HepG2 (cell line): ENCODE measurements around the gene SPRTN. TPM values are rescaled to one million over a fixed set of nuclear protein-coding genes. Genes with fewer than 3 reads are reported as not detected.

Source experiments
- ATAC-seq: fragments of 200-7000 bp; cut with Tn5 transposase; 3 replicates; pipeline ENCODE4 v1.9.1; 2020; ENCODE audit warnings: mild to moderate bottlenecking, moderate library complexity
- BruUV-seq: library from RNA; stranded (reverse); fragments of 400-500 nt; replicated peaks from 2 replicates; lab custom pipeline; 2021; lab: Mats Ljungman, UMichigan
- CTCF ChIA-PET: fragments of 300-600 bp; formaldehyde crosslinking; extraction: SDS; loops from one replicate; lab custom pipeline; 2021; ENCODE audit warnings: low total read pairs, inconsistent platforms, low intra/inter-chr PET ratio; lab: Yijun Ruan, JAX
- POLR2A ChIA-PET: fragments of 350-600 bp; sonication (Branson Sonifier 250); formaldehyde crosslinking; loops from one replicate; lab custom pipeline; 2020; ENCODE audit warnings: antibody characterized with exemption, inconsistent platforms; lab: Yijun Ruan, JAX
- DNase-seq: peaks from one replicate; pipeline ENCODE4 v3.0.0-alpha.2; 2015; ENCODE audit warnings: low spot score
- FAIRE-seq: peaks from 3 replicates; lab custom pipeline; 2011; peaks lifted over from hg19 to GRCh38; lab: Jason Lieb, UNC
- H2AFZ ChIP-seq: one replicate; pipeline ENCODE4 v1.6.1; 2011; ENCODE audit warnings: low read length, inconsistent platforms
- H3K27ac ChIP-seq: fragments of 300-600 bp; 3 replicates; pipeline ENCODE4 v1.8.0; 2011; ENCODE audit warnings: mixed run types, mild to moderate bottlenecking, mixed read lengths, low read length, inconsistent platforms; ENCODE audit not compliant: insufficient read depth; ENCODE audit errors: extremely low read length
- H3K27me3 ChIP-seq, 2 experiments: fragments of 200-600 bp in 1 of 2; 2 replicates in 1 of 2; 3 replicates in 1 of 2; pipeline versions ENCODE4 v1.6.0 to v1.8.0; 2011; ENCODE audit warnings: low read length in 2 of 2, mild to moderate bottlenecking in 2 of 2, moderate library complexity in 2 of 2, inconsistent platforms in 1 of 2; ENCODE audit not compliant: insufficient read depth in 2 of 2, control insufficient read depth in 1 of 2
- H3K36me3 ChIP-seq, 2 experiments: fragments of 200-600 bp in 1 of 2; replicated peaks in 1 of 2; 2 replicates in 1 of 2; 3 replicates in 1 of 2; pipeline versions ENCODE4 v1.5.1 to v1.8.0; 2011; ENCODE audit warnings: low read length in 2 of 2, inconsistent platforms in 1 of 2; ENCODE audit not compliant: insufficient read depth in 2 of 2, control insufficient read depth in 1 of 2
- H3K4me1 ChIP-seq: 2 replicates; pipeline ENCODE4 v1.5.1; 2012; ENCODE audit warnings: low read length, inconsistent platforms; ENCODE audit not compliant: insufficient read depth
- H3K4me2 ChIP-seq: 2 replicates; pipeline ENCODE4 v1.6.0; 2011; ENCODE audit warnings: low read depth, low read length, inconsistent platforms
- H3K4me3 ChIP-seq, 3 experiments: fragments of 200-600 bp in 1 of 3; sonication (generic), shearing (Covaris generic) in 1 of 3; replicated peaks in 1 of 3; 2 replicates each; pipeline ENCODE4 v1.5.1; 2011 to 2016; ENCODE audit warnings: low read length in 3 of 3, inconsistent platforms in 2 of 3, low read depth in 2 of 3, mild to moderate bottlenecking in 2 of 3, control low read depth in 1 of 3, mixed read lengths in 1 of 3; ENCODE audit not compliant: insufficient read depth in 1 of 3
- H3K79me2 ChIP-seq: one replicate; pipeline ENCODE4 v1.6.1; 2011; ENCODE audit warnings: low read length, inconsistent platforms; ENCODE audit not compliant: insufficient read depth
- H3K9ac ChIP-seq: 2 replicates; pipeline ENCODE4 v1.6.0; 2011; ENCODE audit warnings: mild to moderate bottlenecking, low read depth, low read length, inconsistent platforms; ENCODE audit not compliant: insufficient read depth
- H3K9me3 ChIP-seq: 2 replicates; pipeline ENCODE4 v1.5.1; 2012; ENCODE audit warnings: mild to moderate bottlenecking, low read length
- H4K20me1 ChIP-seq: 2 replicates; pipeline ENCODE4 v1.6.0; 2011; ENCODE audit warnings: inconsistent platforms, mild to moderate bottlenecking, low read length, moderate library complexity; ENCODE audit not compliant: insufficient read depth
- FOXA1 ChIP-seq, 2 experiments: fragments of 450-650 bp in 1 of 2; sonication (generic) in 1 of 2; formaldehyde crosslinking in 1 of 2; IDR thresholded peaks; 2 replicates each; pipeline versions ENCODE4 v1.4.0 to v1.6.1; 2016 to 2020; ENCODE audit warnings: missing genetic modification reagents in 1 of 2
- FOXP4 ChIP-seq: sonication (generic); formaldehyde crosslinking; IDR thresholded peaks from 2 replicates; pipeline ENCODE4 v1.4.0; 2020; ENCODE audit warnings: missing genetic modification reagents
- HOXA5 ChIP-seq: sonication (generic); formaldehyde crosslinking; IDR thresholded peaks from 2 replicates; pipeline ENCODE4 v1.4.0; 2020; ENCODE audit warnings: missing genetic modification reagents
- KDM6A ChIP-seq: IDR thresholded peaks from 2 replicates; pipeline ENCODE4 v1.6.1; 2016; ENCODE audit warnings: low read depth
- KMT2B ChIP-seq: IDR thresholded peaks from 2 replicates; pipeline ENCODE4 v1.6.1; 2016; ENCODE audit warnings: missing genetic modification reagents, missing compliant biosample characterization
- POLR2AphosphoS5 ChIP-seq: IDR thresholded peaks from 2 replicates; pipeline ENCODE4 v1.6.1; 2012; ENCODE audit warnings: low read depth, low read length
- RBM22 ChIP-seq: fragments of 200-400 bp; formaldehyde crosslinking; optimal IDR thresholded peaks from 2 replicates; pipeline ENCODE3; 2017; ENCODE audit warnings: mild to moderate bottlenecking, low read length, moderate library complexity
- RFX5 ChIP-seq: IDR thresholded peaks from 2 replicates; pipeline ENCODE4 v1.6.1; 2011; ENCODE audit warnings: low read depth, low read length, improper control_type of control experiment
- SETDB1 ChIP-seq: sonication (generic); formaldehyde crosslinking; IDR thresholded peaks from 2 replicates; pipeline ENCODE4 v1.5.1; 2020; ENCODE audit warnings: missing genetic modification reagents, mild to moderate bottlenecking, borderline replicate concordance
- THAP11 ChIP-seq: IDR thresholded peaks from 2 replicates; pipeline ENCODE4 v1.6.1; 2016; ENCODE audit warnings: missing biosample characterization, missing genetic modification reagents
- WIZ ChIP-seq: sonication (generic); formaldehyde crosslinking; IDR thresholded peaks from 2 replicates; pipeline ENCODE4 v1.5.1; 2020; ENCODE audit warnings: mild to moderate bottlenecking, missing genetic modification reagents
- ZBTB38 ChIP-seq: sonication (generic); formaldehyde crosslinking; IDR thresholded peaks from 2 replicates; pipeline ENCODE4 v1.5.1; 2020; ENCODE audit warnings: mild to moderate bottlenecking, missing genetic modification reagents
- ZKSCAN1 ChIP-seq: fragments of 150-350 bp; IDR thresholded peaks from 2 replicates; pipeline ENCODE4 v1.6.1; 2014; ENCODE audit warnings: low read length
- ZNF615 ChIP-seq: sonication (generic); formaldehyde crosslinking; IDR thresholded peaks from 2 replicates; pipeline ENCODE4 v1.5.0; 2020; ENCODE audit warnings: mild to moderate bottlenecking, missing genetic modification reagents, borderline replicate concordance
- ZNF790 ChIP-seq: sonication (generic); formaldehyde crosslinking; IDR thresholded peaks from 2 replicates; pipeline ENCODE4 v1.8.0; 2022; ENCODE audit warnings: missing genetic modification reagents, mild to moderate bottlenecking, borderline replicate concordance
- WGBS: methylation state at CpG from one replicate; pipeline ENCODE4 v1.1.6; 2017; ENCODE audit warnings: low lambda C conversion rate; 5-methylcytosine and 5-hydroxymethylcytosine counted together
- in situ Hi-C: cut with HindIII; loops from 2 replicates; pipeline ENCODE4 v1.10.0; 2017; ENCODE audit warnings: low pct_unique_long_range_greater_than_20kb; ENCODE audit not compliant: extremely low pct_ligation_motif_present
- intact Hi-C: fragments of 100-400 bp; cut with micrococcal nuclease; formaldehyde crosslinking; loops from one replicate; pipeline ENCODE4 v1.10.0; 2022; ENCODE audit not compliant: unreplicated experiment
- polyA plus RNA-seq, 8 experiments: library from polyadenylated mRNA; depleted of rRNA in 3 of 8; stranded (reverse) in 7 of 8; unstranded in 1 of 8; fragments of >200 nt; fragmentation: Illumina TruSeq in 4 of 8; extraction: Trizol in 4 of 8; gene quantifications; 2 replicates each; pipeline versions ENCODE4 v1.2.1 to v1.2.3, GENCODE V29; 2011 to 2016; ENCODE audit warnings: low read depth in 4 of 8, missing spikeins in 1 of 8, mixed read lengths in 1 of 8; ENCODE audit not compliant: insufficient read depth in 1 of 8
- total RNA-seq, 5 experiments: library from RNA; depleted of rRNA; stranded (reverse); fragments of >200 nt; fragmentation: Illumina TruSeq; extraction: Trizol; gene quantifications; 2 replicates each; pipeline ENCODE4 v1.2.3, GENCODE V29; 2016; ENCODE audit warnings: low read depth in 1 of 5
- TF ChIP-seq, protein P1 (sequence below): sonication (generic); formaldehyde crosslinking; IDR thresholded peaks from 2 replicates; pipeline ENCODE4 v1.5.1; 2020; ENCODE audit warnings: mild to moderate bottlenecking, missing genetic modification reagents, borderline replicate concordance
- TF ChIP-seq, protein P2 (sequence below): sonication (generic); formaldehyde crosslinking; IDR thresholded peaks from 2 replicates; pipeline ENCODE4 v1.4.0; 2020; ENCODE audit warnings: mild to moderate bottlenecking, missing genetic modification reagents, borderline replicate concordance

SPRTN gene
- total and polyA plus RNA-seq, 2 of the 13 experiments (the other 11 are each of a cell fraction or from before 2014, with no cell fraction given), result 4.2 to 15.2 TPM

DNA sequence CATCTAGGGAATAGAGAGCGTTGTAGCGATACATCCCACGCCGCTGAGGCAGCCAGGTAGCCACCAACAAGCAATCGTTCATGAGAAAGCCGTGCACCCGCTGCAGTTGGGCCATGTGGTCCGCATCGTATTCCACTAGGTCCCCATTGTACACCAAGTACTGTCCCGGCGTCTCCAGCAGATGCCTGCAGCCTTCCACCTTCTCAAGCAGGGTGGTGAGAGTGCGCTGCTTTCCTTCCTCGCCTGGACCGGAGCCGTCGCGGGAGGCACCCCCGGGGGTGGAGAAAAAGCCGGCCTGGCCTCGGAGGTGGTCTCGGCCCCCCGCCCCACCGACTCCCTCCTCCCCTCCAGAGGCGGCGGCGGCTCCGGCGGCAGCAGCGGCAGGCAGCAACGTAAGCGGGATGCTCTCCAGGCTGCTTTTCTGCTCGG, 1.0 kb upstream of the SPRTN start:
- POLR2A ChIA-PET, result interaction anchor here (0.7 to 2.6 kb wide), 9 partner anchors 18 to 469 kb away, joined by 3 to 13 read pairs (median 4); partner anchors contain the start of genes C1orf198 and TSNAX
- in situ Hi-C loops (no loop called here), intact Hi-C loops (loop anchor here (5.0 kb wide), 1 partner anchor 95 kb away; the partner anchor contains the start of gene GNPAT)
- no TSS peak for BruUV-seq
- Histone ChIP-seq H3K79me2 (peaks cover 79% of the 10 kb centered on the region), H2AFZ (no peak overlapping the region), H3K9me3 (no peaks in the 10 kb centered on the region), H3K36me3 (no peaks in the 10 kb centered on the region), H3K27ac (peak overlapping the region; percentile 89), H4K20me1 (peaks cover 10% of the 10 kb centered on the region; the same call in 1 of the 2 replicates), H3K9ac (peak overlapping the region; percentile 87), H3K4me3 (peak overlapping the region; percentile 88 to 93 (median 91)), H3K4me1 (peaks cover 44% of the 10 kb centered on the region), H3K27me3 (no peaks in the 10 kb centered on the region; a peak in 1 of 5 replicates), H3K4me2 (peak overlapping the region; percentile 97)
- WGBS, result 0% methylated on average over 4 of the region's 32 CpGs
- DNase-seq (no peak), ATAC-seq (peak; percentile 22), FAIRE-seq (no peak)
- CTCF ChIA-PET, result no interaction called here
- TF ChIP-seq THAP11 (CRISPR knock-in tag) (no peak), ZKSCAN1 (no peak), HOXA5 (CRISPR knock-in tag) (no peak), ZNF790 (CRISPR knock-in tag) (no peak), SETDB1 (no peak), ZBTB38 (no peak), FOXP4 (CRISPR knock-in tag) (no peak), KDM6A (CRISPR knock-in tag) (no peak), RBM22 (no peak), RFX5 (no peak), FOXA1 (IDR thresholded peaks at IDR 0.05) (no peak), FOXA1 (CRISPR knock-in tag; IDR thresholded peaks at IDR 0.05) (no peak), WIZ (no peak), POLR2AphosphoS5 (no peak), KMT2B (CRISPR knock-in tag) (no peak), ZNF615 (CRISPR knock-in tag) (peak; percentile 44; the same call in 1 of the 2 replicates)
- TF ChIP-seq, protein P1, sequence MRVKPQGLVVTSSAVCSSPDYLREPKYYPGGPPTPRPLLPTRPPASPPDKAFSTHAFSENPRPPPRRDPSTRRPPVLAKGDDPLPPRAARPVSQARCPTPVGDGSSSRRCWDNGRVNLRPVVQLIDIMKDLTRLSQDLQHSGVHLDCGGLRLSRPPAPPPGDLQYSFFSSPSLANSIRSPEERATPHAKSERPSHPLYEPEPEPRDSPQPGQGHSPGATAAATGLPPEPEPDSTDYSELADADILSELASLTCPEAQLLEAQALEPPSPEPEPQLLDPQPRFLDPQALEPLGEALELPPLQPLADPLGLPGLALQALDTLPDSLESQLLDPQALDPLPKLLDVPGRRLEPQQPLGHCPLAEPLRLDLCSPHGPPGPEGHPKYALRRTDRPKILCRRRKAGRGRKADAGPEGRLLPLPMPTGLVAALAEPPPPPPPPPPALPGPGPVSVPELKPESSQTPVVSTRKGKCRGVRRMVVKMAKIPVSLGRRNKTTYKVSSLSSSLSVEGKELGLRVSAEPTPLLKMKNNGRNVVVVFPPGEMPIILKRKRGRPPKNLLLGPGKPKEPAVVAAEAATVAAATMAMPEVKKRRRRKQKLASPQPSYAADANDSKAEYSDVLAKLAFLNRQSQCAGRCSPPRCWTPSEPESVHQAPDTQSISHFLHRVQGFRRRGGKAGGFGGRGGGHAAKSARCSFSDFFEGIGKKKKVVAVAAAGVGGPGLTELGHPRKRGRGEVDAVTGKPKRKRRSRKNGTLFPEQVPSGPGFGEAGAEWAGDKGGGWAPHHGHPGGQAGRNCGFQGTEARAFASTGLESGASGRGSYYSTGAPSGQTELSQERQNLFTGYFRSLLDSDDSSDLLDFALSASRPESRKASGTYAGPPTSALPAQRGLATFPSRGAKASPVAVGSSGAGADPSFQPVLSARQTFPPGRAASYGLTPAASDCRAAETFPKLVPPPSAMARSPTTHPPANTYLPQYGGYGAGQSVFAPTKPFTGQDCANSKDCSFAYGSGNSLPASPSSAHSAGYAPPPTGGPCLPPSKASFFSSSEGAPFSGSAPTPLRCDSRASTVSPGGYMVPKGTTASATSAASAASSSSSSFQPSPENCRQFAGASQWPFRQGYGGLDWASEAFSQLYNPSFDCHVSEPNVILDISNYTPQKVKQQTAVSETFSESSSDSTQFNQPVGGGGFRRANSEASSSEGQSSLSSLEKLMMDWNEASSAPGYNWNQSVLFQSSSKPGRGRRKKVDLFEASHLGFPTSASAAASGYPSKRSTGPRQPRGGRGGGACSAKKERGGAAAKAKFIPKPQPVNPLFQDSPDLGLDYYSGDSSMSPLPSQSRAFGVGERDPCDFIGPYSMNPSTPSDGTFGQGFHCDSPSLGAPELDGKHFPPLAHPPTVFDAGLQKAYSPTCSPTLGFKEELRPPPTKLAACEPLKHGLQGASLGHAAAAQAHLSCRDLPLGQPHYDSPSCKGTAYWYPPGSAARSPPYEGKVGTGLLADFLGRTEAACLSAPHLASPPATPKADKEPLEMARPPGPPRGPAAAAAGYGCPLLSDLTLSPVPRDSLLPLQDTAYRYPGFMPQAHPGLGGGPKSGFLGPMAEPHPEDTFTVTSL (CRISPR knock-in tag), result no peak
- TF ChIP-seq, protein P2, sequence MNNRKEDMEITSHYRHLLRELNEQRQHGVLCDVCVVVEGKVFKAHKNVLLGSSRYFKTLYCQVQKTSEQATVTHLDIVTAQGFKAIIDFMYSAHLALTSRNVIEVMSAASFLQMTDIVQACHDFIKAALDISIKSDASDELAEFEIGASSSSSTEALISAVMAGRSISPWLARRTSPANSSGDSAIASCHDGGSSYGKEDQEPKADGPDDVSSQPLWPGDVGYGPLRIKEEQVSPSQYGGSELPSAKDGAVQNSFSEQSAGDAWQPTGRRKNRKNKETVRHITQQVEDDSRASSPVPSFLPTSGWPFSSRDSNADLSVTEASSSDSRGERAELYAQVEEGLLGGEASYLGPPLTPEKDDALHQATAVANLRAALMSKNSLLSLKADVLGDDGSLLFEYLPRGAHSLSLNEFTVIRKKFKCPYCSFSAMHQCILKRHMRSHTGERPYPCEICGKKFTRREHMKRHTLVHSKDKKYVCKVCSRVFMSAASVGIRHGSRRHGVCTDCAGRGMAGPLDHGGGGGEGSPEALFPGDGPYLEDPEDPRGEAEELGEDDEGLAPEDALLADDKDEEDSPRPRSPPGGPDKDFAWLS (CRISPR knock-in tag), result no peak
